HL-60/S4 treated with phorbol 12-myristate 13-acetate at 8.2 ng/mL for 4 days and 3 days (cell line): Measurements from ENCODE around the gene FCGR3A.
"Not testable (repeated sequence)": the region's sequence is repeated elsewhere in the genome, so short reads cannot be mapped to it uniquely, and the experiment has no call there.

ENCODE experiments used
- in situ Hi-C: fragments of 300-500 bp; cut with MboI; formaldehyde crosslinking; loops from 2 replicates; pipeline ENCODE4 v1.15.0; 2022; ENCODE audit warnings: low sequenced_read_pairs

FCGR3A gene

GRCh38 chr1:161556990-161557389 is 7.4 kb upstream of the FCGR3A start:
- in situ Hi-C loops = not testable (repeated sequence)

- in situ Hi-C loops = not testable (repeated sequence)
Observed at GRCh38 chr1:161556143-161556542, 6.5 kb upstream of the FCGR3A start.

DNA sequence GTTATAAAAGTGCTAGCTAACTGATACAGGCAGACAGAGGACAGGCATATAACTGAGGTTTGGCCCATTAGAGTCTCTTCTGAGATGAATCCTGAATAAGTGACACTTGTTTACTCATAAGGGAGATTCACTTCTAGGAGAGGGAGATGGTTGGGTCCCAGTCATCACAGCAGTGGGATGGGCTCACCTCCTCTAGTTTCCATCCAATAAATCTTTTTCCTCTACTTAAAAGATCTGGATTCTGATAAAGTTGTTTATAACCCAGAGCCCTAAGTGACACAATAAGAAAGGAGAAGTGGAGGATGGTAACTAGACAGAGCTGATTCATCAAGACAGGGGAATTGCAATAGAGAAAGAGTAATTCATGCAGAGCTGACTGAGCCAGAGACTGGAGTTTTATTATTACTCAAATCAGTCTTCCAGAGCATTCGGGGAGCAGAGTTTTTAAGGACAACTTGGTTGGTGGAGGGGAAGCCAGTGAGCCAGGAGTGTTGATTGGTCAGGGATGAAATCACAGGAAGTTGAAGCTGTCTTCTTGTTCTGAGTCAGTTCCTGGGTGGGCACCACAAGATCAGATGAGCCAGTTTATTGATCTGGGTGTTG is 5.3 kb upstream of the FCGR3A start:
- in situ Hi-C loops = not testable (repeated sequence)

DNA sequence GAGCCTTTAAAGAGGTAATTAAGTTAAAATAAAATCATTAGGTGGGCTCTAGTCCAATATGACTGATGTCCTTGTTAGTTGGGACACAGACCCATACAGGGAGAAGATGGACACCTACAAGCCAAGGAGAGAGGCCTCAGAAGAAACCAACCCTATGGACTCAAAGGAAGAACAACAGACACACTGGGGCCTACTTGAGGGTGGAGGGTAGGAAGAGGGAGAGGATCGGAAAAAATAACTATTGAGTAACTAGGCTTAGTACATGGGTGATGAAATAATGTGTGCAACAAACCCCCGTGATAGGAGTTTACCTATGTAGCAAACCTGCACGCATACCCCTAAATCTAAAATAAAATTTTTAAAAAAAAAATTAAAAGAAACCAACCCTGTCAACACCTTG is 4.7 kb upstream of the FCGR3A start:
- in situ Hi-C loops = not testable (repeated sequence)

DNA sequence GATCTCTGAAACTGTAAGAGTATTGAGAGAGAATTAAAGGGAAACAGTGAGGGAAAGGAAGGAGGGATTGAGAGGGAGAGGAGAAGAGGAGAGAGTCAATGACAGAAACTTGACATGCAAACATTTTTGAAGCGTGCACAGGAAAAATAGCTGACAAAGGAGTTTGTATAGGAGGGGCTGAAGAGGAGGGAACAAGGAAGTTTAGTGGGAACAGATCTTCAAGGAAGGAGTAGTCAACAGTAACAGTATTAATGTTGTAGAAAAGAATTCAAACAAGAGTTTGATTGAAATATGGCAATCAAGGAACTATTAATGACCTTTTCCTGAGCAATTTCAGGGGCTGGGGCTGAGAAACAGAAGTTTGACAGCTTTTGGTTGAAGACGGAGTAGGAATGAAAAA is 4.0 kb upstream of the FCGR3A start:
- in situ Hi-C loops = not testable (repeated sequence)

DNA sequence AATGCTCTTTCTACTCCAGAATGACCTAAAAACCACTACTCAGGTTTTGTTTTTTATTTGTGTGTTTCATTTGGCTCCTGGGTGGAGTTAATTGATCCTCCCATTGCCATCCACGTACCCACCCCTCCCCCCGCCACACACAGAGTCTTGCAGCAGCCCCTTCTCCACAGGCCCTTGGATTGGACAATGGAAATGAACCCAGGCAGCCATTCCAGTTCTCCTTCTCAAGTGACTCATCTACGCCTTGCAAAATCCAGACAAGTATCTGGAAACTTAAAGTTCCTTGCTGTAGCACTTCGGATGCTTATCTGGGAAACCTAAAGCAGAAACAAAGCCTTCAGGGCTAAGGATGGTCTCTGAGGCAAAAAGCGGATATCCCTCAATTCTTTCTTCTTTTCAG is 1.3 kb upstream of the FCGR3A start:
- in situ Hi-C loops = not testable (repeated sequence)

GRCh38 chr1:161548749-161549406 is 740 bp downstream of the FCGR3A start:
- in situ Hi-C loops = not testable (repeated sequence)

DNA sequence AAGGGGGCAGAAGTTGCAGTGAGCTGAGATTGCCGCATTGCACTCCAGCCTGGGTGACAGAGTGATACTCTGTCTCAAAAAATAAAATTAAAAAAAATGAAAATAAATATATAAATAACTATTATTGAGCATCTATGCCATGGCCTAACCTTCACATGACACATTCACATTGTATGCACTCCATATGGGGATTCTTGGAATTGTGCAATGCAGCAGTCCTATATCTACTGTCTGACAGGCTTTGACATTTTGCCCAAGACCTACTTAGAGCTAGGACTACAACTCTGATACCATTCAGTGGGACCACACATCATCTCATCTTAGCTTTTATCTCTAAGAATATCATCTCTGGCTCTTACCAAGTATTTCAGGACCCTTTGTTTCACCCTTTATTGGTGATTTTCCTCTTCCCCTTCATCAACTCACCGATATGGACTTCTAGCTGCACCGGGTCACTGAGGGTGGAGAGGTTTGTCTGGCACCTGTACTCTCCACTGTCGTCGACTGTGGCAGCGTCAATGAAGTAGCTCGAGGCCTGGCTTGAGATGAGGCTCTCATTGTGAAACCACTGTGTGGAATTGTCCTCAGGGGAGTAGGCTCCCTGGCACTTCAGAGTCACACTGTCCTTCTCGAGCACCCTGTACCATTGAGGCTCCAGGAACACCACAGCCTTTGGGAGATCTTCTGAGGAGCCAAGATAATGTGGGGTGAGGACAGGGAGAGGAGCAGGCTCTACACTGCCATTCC is 1.4 kb downstream of the FCGR3A start:
- in situ Hi-C loops = not testable (repeated sequence)

DNA sequence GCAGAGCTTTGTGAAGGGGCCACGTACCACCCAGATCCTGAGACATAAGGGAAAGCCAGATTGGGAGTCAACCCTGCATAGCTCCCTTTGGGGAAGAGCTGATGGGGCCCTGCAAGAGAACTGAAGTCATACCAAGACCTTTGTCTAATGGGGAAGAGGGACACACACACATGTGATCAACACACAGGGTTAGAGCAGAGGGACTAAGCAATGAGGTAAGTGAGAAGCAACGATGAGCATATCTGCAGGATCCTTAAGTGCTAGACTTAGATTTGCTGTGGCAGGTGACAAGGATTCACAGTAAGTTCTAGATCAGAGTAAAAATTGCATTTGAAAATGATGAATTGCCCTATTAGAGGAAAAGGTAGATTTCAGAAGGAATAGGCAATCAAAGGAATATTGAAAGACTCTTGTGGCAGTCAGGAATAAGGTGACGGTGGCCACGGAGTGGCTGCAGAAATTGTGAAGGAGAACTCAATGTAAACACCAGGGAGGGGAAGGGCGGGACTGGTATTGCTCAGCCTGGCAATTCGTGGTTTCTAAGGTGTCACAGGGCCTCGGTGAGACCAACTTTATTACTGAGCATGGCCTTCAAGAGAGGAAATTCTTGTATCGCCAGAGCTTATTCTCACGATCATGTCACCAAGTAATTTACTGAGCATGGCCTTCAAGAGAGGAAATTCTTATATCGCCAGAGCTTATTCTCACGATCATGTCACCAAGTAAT is 4.5 kb downstream of the FCGR3A start:
- in situ Hi-C loops = not testable (repeated sequence)

DNA sequence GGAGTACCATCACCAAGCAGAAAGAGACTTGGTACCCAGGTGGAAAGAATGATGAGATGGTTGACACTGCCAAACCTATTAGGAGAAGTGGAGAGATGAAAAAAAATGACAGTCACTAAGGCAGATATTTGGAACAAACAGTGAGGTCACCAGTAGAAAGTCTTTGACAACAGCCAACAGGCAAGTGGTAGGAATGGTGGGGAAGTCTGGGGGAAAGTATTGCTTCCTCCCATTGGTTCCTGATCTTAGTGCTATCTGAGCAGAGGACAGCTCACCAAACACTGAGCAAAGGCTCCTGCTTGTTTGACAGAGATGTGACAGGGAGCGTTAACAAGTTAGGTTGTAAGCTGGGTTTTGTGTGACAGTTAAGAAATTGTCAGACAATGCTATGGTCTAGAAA is 6.5 kb downstream of the FCGR3A start:
- in situ Hi-C loops = not testable (repeated sequence)

DNA sequence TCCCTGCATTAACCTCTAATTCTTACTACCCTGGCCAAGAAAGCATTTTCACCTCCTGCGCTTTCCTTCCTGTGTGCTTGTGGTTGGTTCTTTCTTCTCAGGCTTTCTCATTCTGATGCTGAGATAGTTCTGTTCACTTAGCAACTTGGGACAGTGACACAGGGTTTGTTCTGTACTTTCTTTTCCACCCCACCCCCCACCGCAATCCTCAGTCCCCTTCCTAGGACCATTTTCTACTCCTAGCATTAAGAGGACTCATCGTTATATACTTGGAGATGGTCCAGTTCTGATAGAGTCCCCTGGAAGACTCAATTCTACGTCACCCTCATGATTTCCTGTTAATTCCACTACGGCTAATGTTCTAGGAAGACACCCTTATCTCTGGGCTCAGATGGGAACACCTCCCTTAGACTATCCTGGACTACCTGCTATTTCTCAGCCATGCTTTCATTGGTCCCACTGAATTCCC is 7.5 kb downstream of the FCGR3A start:
- in situ Hi-C loops = not testable (repeated sequence)

DNA sequence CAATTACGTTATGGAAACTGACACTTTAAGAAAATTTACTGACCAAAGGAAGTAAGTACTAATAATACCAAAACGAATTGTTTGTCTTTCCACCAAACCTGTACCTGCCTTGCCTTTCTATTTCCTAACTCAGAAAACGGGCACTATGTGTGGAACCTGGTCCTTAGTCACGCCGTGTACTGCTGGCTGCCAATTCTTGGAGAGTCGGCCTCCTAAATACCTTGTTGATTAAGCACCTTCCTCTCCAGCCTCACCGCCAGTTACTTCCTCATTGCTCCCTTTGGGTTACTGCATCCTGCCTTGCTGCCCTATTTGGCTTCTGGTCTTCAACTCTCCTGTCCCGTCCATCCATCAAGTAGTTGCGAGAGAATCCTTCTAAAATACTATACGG is 9.1 kb downstream of the FCGR3A start:
- in situ Hi-C loops = not testable (repeated sequence)

DNA sequence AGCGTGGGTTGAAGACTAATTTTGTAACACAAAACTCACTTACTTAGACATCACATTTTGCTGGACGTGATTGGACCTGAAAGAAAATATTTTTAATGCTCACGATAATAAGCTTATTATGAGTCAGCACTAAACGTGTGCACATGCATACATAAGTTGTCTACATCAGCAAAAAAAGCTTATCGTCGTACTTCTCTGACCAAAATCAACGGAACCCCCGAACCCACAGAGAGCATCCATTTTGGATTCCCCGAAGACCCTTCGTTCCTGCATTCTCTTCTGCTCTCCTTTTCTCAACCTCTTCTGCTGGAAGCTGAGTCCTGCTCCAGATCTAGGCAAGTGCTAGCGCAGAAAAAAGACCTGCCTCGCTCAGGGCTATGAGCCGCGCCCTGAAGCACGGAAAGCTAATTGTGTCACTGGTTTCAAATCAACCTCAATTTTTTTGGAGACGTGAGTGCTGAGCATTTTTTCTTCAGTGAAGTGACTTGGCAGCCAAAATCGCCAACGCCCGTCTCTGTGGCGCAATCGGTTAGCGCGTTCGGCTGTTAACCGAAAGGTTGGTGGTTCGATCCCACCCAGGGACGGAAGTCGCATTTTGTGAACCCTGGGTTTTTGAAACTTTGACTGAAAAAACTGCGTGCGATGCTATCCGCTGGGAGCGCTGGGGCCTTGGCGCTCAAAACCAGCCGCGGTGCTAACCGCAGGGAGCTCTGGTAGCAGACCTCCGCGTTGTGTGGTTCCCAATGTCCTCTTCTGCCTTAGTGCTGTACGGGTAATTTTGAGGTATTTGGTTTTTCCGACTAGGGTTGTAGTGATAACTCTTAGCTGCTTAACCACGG is 9.7 kb downstream of the FCGR3A start:
- in situ Hi-C loops = not testable (repeated sequence)

- in situ Hi-C loops = not testable (repeated sequence)
Observed at GRCh38 chr1:161538925-161539479, 10.6 kb downstream of the FCGR3A start.

- in situ Hi-C loops = not testable (repeated sequence)
Observed at GRCh38 chr1:161537068-161537669, 12.4 kb downstream of the FCGR3A start.

DNA sequence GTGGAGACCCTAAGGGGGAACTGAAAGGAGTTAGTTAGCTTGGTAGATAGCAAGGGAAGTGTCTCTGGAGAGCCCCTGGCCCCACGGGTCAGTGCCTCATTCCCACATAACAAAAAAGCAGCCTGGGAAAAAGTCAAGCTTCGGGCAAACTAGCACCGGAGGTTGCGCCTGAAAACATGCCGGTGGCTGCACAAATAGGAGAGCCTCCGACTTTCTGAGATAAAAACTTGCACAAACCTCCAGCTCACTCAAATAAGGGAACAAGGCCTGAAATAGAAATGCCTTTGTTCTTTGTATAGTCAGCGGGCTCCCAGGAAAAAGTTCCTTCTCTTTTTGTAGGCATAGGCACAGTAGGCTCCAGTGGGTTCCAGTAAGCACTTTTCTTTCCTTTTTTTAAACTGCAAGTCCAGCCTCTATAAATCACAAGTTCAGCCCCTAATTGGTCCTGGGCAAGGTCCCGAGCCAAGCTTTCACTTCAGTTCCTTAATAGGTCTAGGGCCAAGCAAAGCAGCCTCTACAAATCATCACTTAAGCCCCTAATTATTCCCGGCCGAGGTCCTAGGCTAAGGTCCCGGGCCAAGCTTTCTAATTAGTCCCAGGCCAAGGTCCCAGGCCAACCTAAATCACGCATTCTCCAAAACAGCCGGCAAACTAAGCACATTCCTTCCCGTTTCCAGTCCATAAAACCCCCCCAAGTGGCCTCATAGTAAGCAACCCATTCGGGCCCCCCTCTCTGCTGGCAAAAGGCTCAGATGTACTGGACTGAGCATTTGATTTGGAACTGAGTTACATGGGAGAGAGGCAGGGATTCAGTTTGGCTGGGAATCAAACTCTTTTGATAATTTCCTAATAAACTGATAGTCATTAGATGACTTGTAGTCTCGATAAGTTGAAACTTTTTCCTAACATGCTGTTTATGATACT is 16.7 kb downstream of the FCGR3A start:
- in situ Hi-C loops = not testable (repeated sequence)

DNA sequence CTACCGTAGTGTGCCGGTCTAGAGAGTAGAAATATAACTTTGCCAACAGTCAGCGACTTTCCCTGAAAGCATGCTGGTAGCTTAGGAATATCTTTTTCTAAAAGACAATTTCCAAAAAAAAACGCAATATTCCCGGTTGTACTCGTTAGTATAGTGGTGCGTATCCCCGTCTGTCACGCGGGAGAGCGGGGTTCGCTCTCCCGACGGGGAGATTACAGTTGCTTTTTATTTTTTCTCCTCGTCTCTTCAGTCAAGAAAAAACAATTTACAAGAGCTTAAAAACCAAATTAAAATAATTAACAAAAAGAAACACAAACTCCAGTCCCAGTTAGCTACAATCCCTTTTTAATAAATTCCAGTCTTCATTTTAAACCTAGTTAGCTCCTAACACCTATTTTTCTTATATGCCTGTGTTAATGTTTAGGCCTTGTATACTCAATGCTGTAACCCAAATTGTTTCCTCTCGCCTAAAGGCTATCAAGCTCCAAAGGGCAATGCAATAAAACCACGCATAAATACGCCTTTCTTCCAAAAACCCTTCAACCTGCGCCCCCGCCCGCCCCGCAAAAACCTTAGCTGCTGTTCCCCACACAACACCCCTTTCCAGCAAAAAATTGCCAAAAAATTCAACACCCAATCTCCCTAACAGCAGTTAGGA is 17.5 kb downstream of the FCGR3A start:
- in situ Hi-C loops = no loop called here
